GM10266 (cell line): ENCODE measurements around the gene CDC42EP5.

Experiments used
- DNase-seq: peaks from one replicate; pipeline ENCODE4 v3.0.0; 2012; ENCODE audit errors: extremely low spot score
- TF ChIP-seq, protein P1 (sequence below): IDR thresholded peaks from 2 replicates; pipeline ENCODE4 v1.5.1; 2012; ENCODE audit warnings: mild to moderate bottlenecking, low read depth; ENCODE audit not compliant: control insufficient read depth, insufficient read depth; ENCODE audit errors: missing control alignments

The CDC42EP5 gene

GRCh38 chr19:54457773-54458647 is 15.1 kb downstream of the CDC42EP5 start:
- TF ChIP-seq, protein P1, sequence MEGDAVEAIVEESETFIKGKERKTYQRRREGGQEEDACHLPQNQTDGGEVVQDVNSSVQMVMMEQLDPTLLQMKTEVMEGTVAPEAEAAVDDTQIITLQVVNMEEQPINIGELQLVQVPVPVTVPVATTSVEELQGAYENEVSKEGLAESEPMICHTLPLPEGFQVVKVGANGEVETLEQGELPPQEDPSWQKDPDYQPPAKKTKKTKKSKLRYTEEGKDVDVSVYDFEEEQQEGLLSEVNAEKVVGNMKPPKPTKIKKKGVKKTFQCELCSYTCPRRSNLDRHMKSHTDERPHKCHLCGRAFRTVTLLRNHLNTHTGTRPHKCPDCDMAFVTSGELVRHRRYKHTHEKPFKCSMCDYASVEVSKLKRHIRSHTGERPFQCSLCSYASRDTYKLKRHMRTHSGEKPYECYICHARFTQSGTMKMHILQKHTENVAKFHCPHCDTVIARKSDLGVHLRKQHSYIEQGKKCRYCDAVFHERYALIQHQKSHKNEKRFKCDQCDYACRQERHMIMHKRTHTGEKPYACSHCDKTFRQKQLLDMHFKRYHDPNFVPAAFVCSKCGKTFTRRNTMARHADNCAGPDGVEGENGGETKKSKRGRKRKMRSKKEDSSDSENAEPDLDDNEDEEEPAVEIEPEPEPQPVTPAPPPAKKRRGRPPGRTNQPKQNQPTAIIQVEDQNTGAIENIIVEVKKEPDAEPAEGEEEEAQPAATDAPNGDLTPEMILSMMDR = no peak
- DNase-seq = no peak

DNA sequence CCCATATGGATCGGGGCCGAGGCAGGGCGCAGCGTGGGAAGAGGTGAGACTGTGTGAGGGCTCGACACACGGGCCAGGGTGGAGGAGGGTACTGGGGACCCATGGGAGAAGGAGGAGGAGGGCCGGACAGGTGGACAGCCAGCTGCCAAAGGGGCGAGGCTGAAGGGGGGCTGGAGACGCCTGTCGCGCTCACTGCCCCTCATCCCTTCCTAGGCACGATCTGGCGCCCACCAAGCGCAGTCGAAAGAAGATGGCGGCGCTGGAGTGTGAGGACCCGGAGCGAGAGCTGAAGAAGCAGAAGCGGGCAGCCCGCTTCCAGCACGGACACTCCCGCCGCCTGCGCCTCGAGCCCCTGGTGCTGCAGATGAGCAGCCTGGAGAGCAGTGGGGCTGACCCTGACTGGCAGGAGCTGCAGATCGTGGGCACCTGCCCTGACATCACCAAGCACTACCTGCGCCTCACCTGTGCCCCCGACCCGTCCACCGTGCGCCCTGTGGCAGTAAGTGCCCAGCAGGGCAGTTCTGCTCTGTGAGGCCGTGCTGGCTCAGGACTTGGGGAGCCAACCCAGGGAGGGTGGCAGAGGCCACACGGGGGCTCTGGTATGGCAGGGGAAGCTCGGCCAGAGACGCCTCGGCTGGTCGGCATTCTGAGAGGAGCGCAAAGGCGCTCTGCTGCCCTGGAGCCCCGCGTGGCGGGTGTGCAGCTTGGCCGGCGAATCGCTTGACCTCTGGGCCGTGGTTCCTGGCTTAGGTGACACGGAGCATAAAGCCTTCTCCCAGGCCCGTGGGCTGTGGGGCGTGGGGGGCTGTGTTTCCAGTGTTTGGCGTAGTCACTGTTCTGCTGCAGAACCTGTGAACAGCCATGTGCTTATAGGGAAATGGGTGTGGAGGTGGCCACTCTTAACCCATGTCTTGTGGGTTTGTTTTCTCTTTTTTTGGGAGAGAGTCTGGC is 16.4 kb downstream of the CDC42EP5 start:
- TF ChIP-seq, protein P1 = no peak
- DNase-seq = no peak

DNA sequence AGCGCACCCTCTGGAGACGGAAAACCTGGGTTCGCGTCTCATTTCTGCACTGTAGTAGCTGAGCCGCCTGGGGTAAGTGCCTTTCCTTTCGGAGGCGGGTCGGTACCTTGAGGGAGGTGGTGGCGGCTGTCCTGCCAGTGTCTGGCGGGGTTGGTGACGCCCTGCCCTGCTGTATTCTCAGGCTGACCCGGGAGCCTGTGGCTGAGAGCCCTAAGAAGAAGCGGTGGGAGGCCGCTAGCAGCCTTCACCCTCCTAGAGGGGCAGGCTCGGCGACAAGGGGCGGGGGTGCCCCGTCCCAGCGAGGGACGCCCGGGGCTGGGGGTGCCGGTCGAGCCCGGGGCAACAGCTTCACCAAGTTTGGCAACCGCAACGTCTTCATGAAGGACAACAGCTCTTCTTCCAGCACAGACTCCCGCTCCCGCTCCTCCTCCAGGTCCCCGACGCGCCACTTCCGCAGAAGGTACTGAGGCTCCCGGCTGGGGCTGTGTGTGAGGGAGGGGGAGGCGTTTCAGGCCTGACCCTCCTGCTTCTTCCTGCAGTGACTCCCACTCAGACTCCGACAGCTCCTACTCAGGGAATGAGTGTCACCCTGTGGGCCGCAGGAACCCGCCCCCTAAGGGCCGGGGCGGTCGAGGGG is 17.2 kb downstream of the CDC42EP5 start:
- TF ChIP-seq, protein P1 = no peak
- DNase-seq = no peak

GRCh38 chr19:54454781-54455675 is 18.1 kb downstream of the CDC42EP5 start:
- DNase-seq = no peak
- TF ChIP-seq, protein P1 = no peak

GRCh38 chr19:54453921-54454780 is 18.9 kb downstream of the CDC42EP5 start:
- TF ChIP-seq, protein P1 = no peak
- no peak for DNase-seq
